CD4-positive, alpha-beta T cell (primary cell): ENCODE results near the gene FCGR3A. TPM values are rescaled to one million over a fixed set of nuclear protein-coding genes. Genes with fewer than 3 reads are reported as not detected.

Source experiments
- ATAC-seq: fragments of 200-7000 bp; cut with Tn5 transposase; one replicate; pipeline ENCODE4 v1.10.0; 2022; ENCODE audit warnings: mild to moderate bottlenecking; ENCODE audit not compliant: poor library complexity
- CTCF ChIA-PET: fragments of 350-600 bp; sonication (Branson Sonifier 250); formaldehyde crosslinking; loops from one replicate; lab custom pipeline; 2021; ENCODE audit warnings: antibody characterized with exemption, inconsistent platforms; lab: Charles Lee
- POLR2A ChIA-PET: fragments of 350-600 bp; sonication (Branson Sonifier 250); formaldehyde crosslinking; loops from one replicate; lab custom pipeline; 2021; ENCODE audit warnings: antibody characterized with exemption, inconsistent platforms; lab: Charles Lee
- DNase-seq, 14 experiments: peaks; one replicate each; pipeline ENCODE4 v3.0.0-alpha.2; 2013 to 2020; ENCODE audit warnings: mixed read lengths in 2 of 14
- H3K27ac ChIP-seq, 2 donors: one replicate each; pipeline versions ENCODE4 v1.5.1 to v1.7.0; 2013; ENCODE audit warnings: low read length in 2 of 2, low read depth in 1 of 2, mild to moderate bottlenecking in 1 of 2
- H3K27me3 ChIP-seq, 2 experiments: 1 replicate in 1 of 2; 2 replicates in 1 of 2; pipeline versions ENCODE4 v1.6.1 to v1.7.0; 2013; ENCODE audit warnings: low read length in 2 of 2, control low read depth in 1 of 2, mild to moderate bottlenecking in 1 of 2, moderate library complexity in 1 of 2; ENCODE audit not compliant: insufficient read depth in 2 of 2, control insufficient read depth in 1 of 2
- H3K36me3 ChIP-seq: one replicate; pipeline ENCODE4 v1.6.1; 2013; ENCODE audit warnings: low read length, control low read depth; ENCODE audit not compliant: insufficient read depth
- H3K4me1 ChIP-seq: one replicate; pipeline ENCODE4 v1.6.1; 2013; ENCODE audit warnings: low read length, control low read depth; ENCODE audit not compliant: insufficient read depth
- H3K4me3 ChIP-seq: one replicate; pipeline ENCODE4 v1.5.1; 2013; ENCODE audit warnings: mild to moderate bottlenecking, low read length, moderate library complexity
- H3K9me3 ChIP-seq, 2 experiments: 1 replicate in 1 of 2; 2 replicates in 1 of 2; pipeline versions ENCODE4 v1.6.1 to v1.7.0; 2013; ENCODE audit warnings: low read length in 2 of 2, mild to moderate bottlenecking in 2 of 2, control low read depth in 1 of 2, moderate library complexity in 1 of 2; ENCODE audit not compliant: control insufficient read depth in 1 of 2, insufficient read depth in 1 of 2
- H3K27ac Mint-ChIP-seq: one replicate; pipeline ENCODE4 v1.8.0; 2020; ENCODE audit warnings: mixed read lengths
- H3K27me3 Mint-ChIP-seq: one replicate; pipeline ENCODE4 v1.8.0; 2021; ENCODE audit warnings: mixed read lengths
- H3K36me3 Mint-ChIP-seq: one replicate; pipeline ENCODE4 v1.8.0; 2021; ENCODE audit warnings: low read depth, mixed read lengths
- H3K4me1 Mint-ChIP-seq: one replicate; pipeline ENCODE4 v1.8.0; 2021; ENCODE audit warnings: low read depth, mixed read lengths
- H3K4me3 Mint-ChIP-seq: one replicate; pipeline ENCODE4 v1.8.0; 2020; ENCODE audit warnings: mild to moderate bottlenecking, mixed read lengths
- H3K9me3 Mint-ChIP-seq: one replicate; pipeline ENCODE4 v1.8.0; 2020; ENCODE audit warnings: mixed read lengths
- CTCF ChIP-seq: fragments of 200-600 bp; IDR thresholded peaks from one replicate; pipeline ENCODE4 v1.8.0; 2022; ENCODE audit warnings: antibody characterized with exemption, mild to moderate bottlenecking
- intact Hi-C, 2 experiments: fragments of 100-400 bp; cut with DNase I in 1 of 2; cut with micrococcal nuclease in 1 of 2; formaldehyde crosslinking; loops; one replicate each; pipeline versions ENCODE4 v1.15.1 to v1.9.0; 2023 to 2025; cut with DNase I, micrococcal nuclease
- total RNA-seq, 174 experiments: library from RNA in 2 of 174; stranded (reverse) in 2 of 174; gene quantifications; one replicate each; pipeline ENCODE4 v1.2.3 and lab custom pipeline; 2021 to 2026

FCGR3A gene
- total RNA-seq, 2 experiments from 2014 or later, result 0.25 to 0.34 TPM

- Mint-ChIP-seq H3K4me1 (no peaks in the 10 kb centered on the region), H3K27ac (no peak overlapping the region), H3K9me3 (no peaks in the 10 kb centered on the region), H3K27me3 (peaks cover 27% of the 10 kb centered on the region), H3K4me3 (no peak overlapping the region), H3K36me3 (no peaks in the 10 kb centered on the region)
- POLR2A ChIA-PET, result no interaction called here
- H3K36me3 ChIP-seq, result no peaks in the 10 kb centered on the region
- no peaks in the 10 kb centered on the region for H3K4me1 ChIP-seq
- no peak for ATAC-seq
- no peak for TF ChIP-seq CTCF
- peaks cover 0 to 8% of the 10 kb centered on the region in 2 experiments for H3K27me3 ChIP-seq
- intact Hi-C loops, result no loop called here
- H3K4me3 ChIP-seq, result no peak overlapping the region
- DNase-seq, result peak in 1 of 14 experiments; percentile 0
- H3K27ac ChIP-seq, result no peak overlapping the region
- CTCF ChIA-PET, result no interaction called here
- no peaks in the 10 kb centered on the region for H3K9me3 ChIP-seq
Observed at GRCh38 chr1:161510477-161510876, 39.1 kb downstream of the FCGR3A start.

GRCh38 chr1:161506336-161507223 is 43.0 kb downstream of the FCGR3A start:
- H3K9me3 Mint-ChIP-seq, result no peaks in the 10 kb centered on the region
- no peaks in the 10 kb centered on the region for H3K36me3 Mint-ChIP-seq
- H3K27ac ChIP-seq, result no peak overlapping the region
- ChIA-PET POLR2A (interaction anchor here (0.7 kb wide), 1 partner anchor 13 kb away, joined by 3 read pairs; no protein-coding TSS in a partner anchor), CTCF (no interaction called here)
- H3K9me3 ChIP-seq, result no peaks in the 10 kb centered on the region
- H3K36me3 ChIP-seq, result no peaks in the 10 kb centered on the region
- no peak overlapping the region for H3K4me3 Mint-ChIP-seq
- no peak overlapping the region for H3K27ac Mint-ChIP-seq
- peaks cover 52% of the 10 kb centered on the region for H3K27me3 Mint-ChIP-seq
- H3K27me3 ChIP-seq, result peaks cover 0 to 9% of the 10 kb centered on the region in 2 experiments
- H3K4me3 ChIP-seq, result peak overlapping the region; percentile 22
- peak in 2 of 14 experiments; percentile 55 to 64 for DNase-seq
- H3K4me1 Mint-ChIP-seq, result no peaks in the 10 kb centered on the region
- ATAC-seq, result no peak
- no peak for TF ChIP-seq CTCF
- intact Hi-C loops, result no loop called here
- no peaks in the 10 kb centered on the region for H3K4me1 ChIP-seq

DNA sequence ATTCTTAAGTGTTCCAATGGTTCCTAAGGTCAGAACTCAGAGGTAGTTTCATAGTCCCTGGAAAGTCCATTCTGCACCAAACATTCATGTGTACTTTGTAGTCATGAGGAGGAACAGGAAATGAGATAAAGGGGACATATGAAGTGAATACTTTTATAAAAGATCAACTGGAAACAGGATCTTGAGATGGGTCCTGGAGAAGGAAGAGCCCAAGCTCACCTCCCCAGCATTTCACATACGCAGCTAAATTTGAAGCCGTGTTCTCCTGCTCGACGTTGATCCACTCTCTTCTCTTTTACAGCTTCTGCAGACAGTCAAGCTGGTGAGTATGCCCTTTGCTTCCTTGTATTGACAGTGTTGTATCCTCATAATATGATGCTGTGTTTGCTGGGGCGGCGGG is 43.9 kb downstream of the FCGR3A start:
- H3K9me3 ChIP-seq, result no peaks in the 10 kb centered on the region
- no peak for TF ChIP-seq CTCF
- DNase-seq (peak in 2 of 14 experiments; percentile 24 to 25), ATAC-seq (no peak)
- Mint-ChIP-seq H3K4me3 (no peak overlapping the region), H3K9me3 (no peaks in the 10 kb centered on the region), H3K36me3 (no peaks in the 10 kb centered on the region), H3K27me3 (peaks cover 60% of the 10 kb centered on the region), H3K27ac (no peak overlapping the region), H3K4me1 (no peaks in the 10 kb centered on the region)
- no peaks in the 10 kb centered on the region for H3K4me1 ChIP-seq
- no peaks in the 10 kb centered on the region for H3K36me3 ChIP-seq
- H3K27ac ChIP-seq, result no peak overlapping the region
- ChIA-PET CTCF (no interaction called here), POLR2A (no interaction called here)
- peaks cover 0 to 9% of the 10 kb centered on the region in 2 experiments for H3K27me3 ChIP-seq
- intact Hi-C loops, result no loop called here
- peak overlapping the region; percentile 13 for H3K4me3 ChIP-seq
